ENCODE data around the gene MACROD1. TPM values are rescaled to one million over a fixed set of nuclear protein-coding genes. Genes with fewer than 3 reads are reported as not detected.
A peak's percentile ranks its signal among the peaks of the same experiment; 100 is the strongest.

MACROD1 gene
- total RNA-seq, 1 donor from 2014 or later, result 3.4 TPM

- H3K27ac ChIP-seq (ENCODE audit: low read depth, low read length), result no peak overlapping the region
- H3K4me1 Mint-ChIP-seq (ENCODE audit: low read depth, unreplicated experiment), result peaks cover 22% of the 10 kb centered on the region
- H3K4me2 ChIP-seq (ENCODE audit: low read length), result no peak overlapping the region
- H3K4me3 ChIP-seq (ENCODE audit: insufficient read depth, low read depth, low read length), result no peak overlapping the region
- H3K9me3 ChIP-seq (ENCODE audit: insufficient read depth, low read depth, low read length), result no peaks in the 10 kb centered on the region
- H3K9ac ChIP-seq (ENCODE audit: low read length), result no peak overlapping the region
- H2AFZ ChIP-seq (ENCODE audit: low read depth, low read length), result no peak overlapping the region
- peaks cover 5% of the 10 kb centered on the region for H3K4me1 ChIP-seq (ENCODE audit: insufficient read depth, low read length)
- TF ChIP-seq CTCF (IDR thresholded peaks at IDR 0.05; ENCODE audit: insufficient read depth, low read depth, low read length) (no peak), EZH2 (IDR thresholded peaks at IDR 0.05; ENCODE audit: insufficient read depth, low read length) (no peak)
- DNase-seq (ENCODE audit: low read depth) (no peak), FAIRE-seq (no peak)
- H3K36me3 Mint-ChIP-seq (ENCODE audit: low read depth, unreplicated experiment), result no peaks in the 10 kb centered on the region
- no peaks in the 10 kb centered on the region for H3K36me3 ChIP-seq (ENCODE audit: insufficient read depth, low read length)
- H4K20me1 ChIP-seq (ENCODE audit: insufficient read depth, low read length), result no peaks in the 10 kb centered on the region
- peak overlapping the region; percentile 81 for H3K27ac Mint-ChIP-seq (ENCODE audit: unreplicated experiment)
- H3K27me3 Mint-ChIP-seq (ENCODE audit: low read depth, unreplicated experiment), result peaks cover 29% of the 10 kb centered on the region
- no peaks in the 10 kb centered on the region for H3K27me3 ChIP-seq (ENCODE audit: insufficient read depth, low read length)
- peaks cover 1% of the 10 kb centered on the region for H3K9me3 Mint-ChIP-seq (ENCODE audit: unreplicated experiment)
- no peaks in the 10 kb centered on the region for H3K79me2 ChIP-seq (ENCODE audit: insufficient read depth, low read length)
- H3K4me3 Mint-ChIP-seq (ENCODE audit: unreplicated experiment), result peak overlapping the region; percentile 34
Measured at GRCh38 chr11:64027651-64028397, 138.1 kb downstream of the MACROD1 start.

GRCh38 chr11:64026575-64027205 is 139.2 kb downstream of the MACROD1 start:
- Histone ChIP-seq H3K27me3 (ENCODE audit: insufficient read depth, low read length) (no peaks in the 10 kb centered on the region), H3K36me3 (ENCODE audit: insufficient read depth, low read length) (no peaks in the 10 kb centered on the region), H3K4me3 (ENCODE audit: insufficient read depth, low read depth, low read length) (no peak overlapping the region), H3K4me2 (ENCODE audit: low read length) (no peak overlapping the region), H3K9ac (ENCODE audit: low read length) (no peak overlapping the region), H3K27ac (ENCODE audit: low read depth, low read length) (no peak overlapping the region), H3K79me2 (ENCODE audit: insufficient read depth, low read length) (no peaks in the 10 kb centered on the region), H3K9me3 (ENCODE audit: insufficient read depth, low read depth, low read length) (no peaks in the 10 kb centered on the region), H4K20me1 (ENCODE audit: insufficient read depth, low read length) (no peaks in the 10 kb centered on the region), H3K4me1 (ENCODE audit: insufficient read depth, low read length) (peaks cover 5% of the 10 kb centered on the region), H2AFZ (ENCODE audit: low read depth, low read length) (no peak overlapping the region)
- Mint-ChIP-seq H3K27ac (ENCODE audit: unreplicated experiment) (peak overlapping the region; percentile 81), H3K4me3 (ENCODE audit: unreplicated experiment) (peak overlapping the region; percentile 60), H3K36me3 (ENCODE audit: low read depth, unreplicated experiment) (no peaks in the 10 kb centered on the region), H3K9me3 (ENCODE audit: unreplicated experiment) (peaks cover 1% of the 10 kb centered on the region), H3K4me1 (ENCODE audit: low read depth, unreplicated experiment) (peaks cover 17% of the 10 kb centered on the region), H3K27me3 (ENCODE audit: low read depth, unreplicated experiment) (peaks cover 25% of the 10 kb centered on the region)
- FAIRE-seq, result no peak
- TF ChIP-seq CTCF (IDR thresholded peaks at IDR 0.05; ENCODE audit: insufficient read depth, low read depth, low read length) (no peak), EZH2 (IDR thresholded peaks at IDR 0.05; ENCODE audit: insufficient read depth, low read length) (no peak)
- DNase-seq (ENCODE audit: low read depth), result no peak

DNA sequence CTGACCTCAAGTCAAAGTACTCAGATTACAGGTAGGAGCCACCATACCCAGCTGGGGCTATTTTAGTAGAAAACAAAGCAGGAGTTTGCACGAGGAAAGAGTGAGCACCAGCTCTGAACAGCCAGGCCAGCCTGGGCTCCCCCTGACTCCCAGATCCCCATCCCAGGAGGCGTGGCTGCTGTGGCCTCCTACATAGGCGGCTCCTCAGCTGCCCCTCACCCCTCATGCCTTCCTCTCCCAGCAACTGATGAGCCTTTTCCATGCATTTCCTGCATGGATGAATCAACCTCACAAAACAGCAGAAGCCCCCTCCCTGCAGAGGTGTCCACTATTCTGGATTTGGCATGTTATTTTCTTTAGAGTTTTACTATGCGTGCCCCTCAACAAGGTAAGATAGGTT is 140.7 kb downstream of the MACROD1 start:
- Histone ChIP-seq H4K20me1 (ENCODE audit: insufficient read depth, low read length) (no peaks in the 10 kb centered on the region), H3K9ac (ENCODE audit: low read length) (no peak overlapping the region), H3K27me3 (ENCODE audit: insufficient read depth, low read length) (no peaks in the 10 kb centered on the region), H3K4me1 (ENCODE audit: insufficient read depth, low read length) (peaks cover 5% of the 10 kb centered on the region), H3K4me2 (ENCODE audit: low read length) (no peak overlapping the region), H2AFZ (ENCODE audit: low read depth, low read length) (no peak overlapping the region), H3K36me3 (ENCODE audit: insufficient read depth, low read length) (no peaks in the 10 kb centered on the region), H3K79me2 (ENCODE audit: insufficient read depth, low read length) (no peaks in the 10 kb centered on the region), H3K27ac (ENCODE audit: low read depth, low read length) (no peak overlapping the region), H3K9me3 (ENCODE audit: insufficient read depth, low read depth, low read length) (no peaks in the 10 kb centered on the region), H3K4me3 (ENCODE audit: insufficient read depth, low read depth, low read length) (no peak overlapping the region)
- Mint-ChIP-seq H3K9me3 (ENCODE audit: unreplicated experiment) (peaks cover 1% of the 10 kb centered on the region), H3K27ac (ENCODE audit: unreplicated experiment) (no peak overlapping the region), H3K36me3 (ENCODE audit: low read depth, unreplicated experiment) (no peaks in the 10 kb centered on the region), H3K4me1 (ENCODE audit: low read depth, unreplicated experiment) (peaks cover 17% of the 10 kb centered on the region), H3K4me3 (ENCODE audit: unreplicated experiment) (no peak overlapping the region), H3K27me3 (ENCODE audit: low read depth, unreplicated experiment) (peaks cover 28% of the 10 kb centered on the region)
- TF ChIP-seq CTCF (IDR thresholded peaks at IDR 0.05; ENCODE audit: insufficient read depth, low read depth, low read length) (no peak), EZH2 (IDR thresholded peaks at IDR 0.05; ENCODE audit: insufficient read depth, low read length) (no peak)
- no peak for FAIRE-seq
- no peak for DNase-seq (ENCODE audit: low read depth)

All from astrocyte (in vitro differentiated cells and primary cell).